NCI-H2171 treated with DMSO at 0.1 percent for 48 hours (cell line): Measurements from ENCODE around the gene NETO2.
A peak's percentile ranks its signal among the peaks of the same experiment; 100 is the strongest.

ENCODE experiments used
- DNase-seq: peaks from one replicate; lab custom pipeline; 2025; lab: John Stamatoyannopoulos, UW

Gene NETO2

DNA sequence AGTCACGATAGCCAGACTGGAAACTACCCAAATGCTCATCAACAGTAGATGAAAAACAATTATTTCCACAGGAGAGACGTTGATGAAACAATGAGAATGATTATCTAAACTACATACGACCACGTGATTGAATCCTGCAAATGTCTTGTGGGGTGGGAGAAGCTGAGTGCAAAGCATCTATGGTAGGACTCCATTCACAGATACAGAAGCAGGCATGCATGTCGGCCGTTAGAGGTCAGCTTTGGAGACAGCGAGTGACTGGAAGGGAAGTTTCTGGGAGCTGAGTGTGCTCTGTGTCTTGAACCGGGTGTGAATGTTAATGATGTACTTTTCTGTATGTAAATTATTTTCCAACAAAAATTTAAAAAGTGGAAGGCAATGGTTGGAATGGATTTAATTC, 98.7 kb downstream of the NETO2 start:
- DNase-seq: no peak

DNA sequence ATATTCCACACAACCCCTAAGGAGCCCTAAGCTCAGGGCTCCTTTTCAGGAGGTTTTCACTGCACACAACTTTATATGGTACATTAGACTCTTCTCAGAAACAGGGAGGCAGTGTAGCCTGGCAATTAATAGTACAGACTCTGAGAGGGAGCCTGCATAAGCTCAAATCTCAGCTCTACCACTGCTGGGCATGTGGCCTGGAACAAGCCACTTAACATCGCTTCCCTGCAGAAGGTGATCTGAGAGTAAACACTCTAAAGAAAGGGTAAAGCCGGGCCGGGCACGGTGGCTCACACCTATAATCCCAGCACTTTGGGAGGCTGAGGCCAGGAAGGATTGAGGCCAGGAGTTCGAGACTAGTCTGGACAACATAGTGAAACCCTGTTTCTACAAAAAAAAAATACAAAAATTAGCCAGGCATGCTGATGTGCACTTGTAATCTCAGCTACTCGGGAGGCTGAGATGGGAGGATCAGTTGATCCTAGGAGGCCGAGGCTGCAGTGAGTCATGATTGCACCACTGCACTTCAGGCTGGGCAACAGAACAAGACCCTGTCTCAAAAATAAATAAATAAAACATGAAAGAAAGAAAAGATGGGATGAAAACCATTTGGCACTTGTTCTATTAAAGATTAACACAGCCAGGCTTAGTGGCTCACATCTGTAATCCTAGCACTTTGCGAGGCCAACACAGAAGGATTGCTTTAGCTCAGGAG, 99.6 kb downstream of the NETO2 start:
- DNase-seq: no peak

DNA sequence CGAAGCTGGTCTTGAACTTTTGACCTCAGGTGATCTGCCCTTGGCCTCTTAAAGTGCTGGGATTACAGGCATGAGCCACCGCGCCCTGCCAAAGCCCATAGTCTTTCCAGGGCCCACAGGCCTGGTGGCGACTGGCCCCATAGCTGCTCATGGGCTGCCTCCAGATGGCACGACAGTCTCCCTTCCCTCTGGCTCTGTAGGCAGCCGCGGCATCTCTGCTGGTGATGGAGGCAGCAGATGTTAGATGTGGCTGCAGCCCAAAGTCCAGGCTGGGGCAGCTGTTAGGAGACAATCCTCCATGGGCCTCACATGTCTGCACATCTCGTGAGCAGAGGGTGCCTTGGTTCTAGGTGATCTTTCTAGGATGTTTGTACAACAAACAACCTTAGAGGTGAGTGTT, 100.5 kb downstream of the NETO2 start:
- peak; percentile 42 for DNase-seq

DNA sequence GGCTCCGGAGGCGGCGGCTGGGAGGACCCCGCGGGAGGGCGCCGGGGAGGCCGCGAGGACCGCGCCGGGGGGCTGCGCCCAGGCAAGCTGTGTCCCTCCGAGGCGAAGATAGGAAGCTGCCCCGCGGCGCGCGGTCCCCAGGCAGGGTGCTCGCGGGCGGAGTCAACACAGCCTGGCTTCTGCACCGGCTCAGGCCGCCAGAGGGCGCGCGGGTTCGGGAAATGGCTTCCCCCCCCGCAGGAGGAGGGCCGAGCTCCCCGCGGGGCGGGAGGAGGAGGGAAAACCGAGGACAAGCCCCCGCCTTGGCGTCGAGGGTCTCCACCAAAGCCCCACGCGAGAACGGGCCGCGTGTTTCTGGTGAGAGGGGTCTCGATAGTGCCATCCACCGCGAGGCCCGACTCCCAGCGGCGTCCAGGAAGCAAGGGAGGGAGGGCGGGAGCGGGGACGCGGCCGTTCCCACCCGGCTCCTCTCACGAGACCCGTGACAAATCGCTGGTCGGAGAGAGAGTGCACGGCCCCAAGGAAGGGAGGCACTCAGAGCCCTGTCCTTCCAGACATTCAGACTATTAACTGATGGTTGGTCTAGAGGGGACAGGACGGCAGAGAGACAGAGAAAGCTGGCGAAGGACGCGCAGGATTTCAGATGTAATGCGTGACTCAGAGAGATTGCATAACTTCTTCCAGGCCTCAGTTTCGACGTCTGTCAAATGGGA, 105.8 kb downstream of the NETO2 start:
- DNase-seq: peak; percentile 67

DNA sequence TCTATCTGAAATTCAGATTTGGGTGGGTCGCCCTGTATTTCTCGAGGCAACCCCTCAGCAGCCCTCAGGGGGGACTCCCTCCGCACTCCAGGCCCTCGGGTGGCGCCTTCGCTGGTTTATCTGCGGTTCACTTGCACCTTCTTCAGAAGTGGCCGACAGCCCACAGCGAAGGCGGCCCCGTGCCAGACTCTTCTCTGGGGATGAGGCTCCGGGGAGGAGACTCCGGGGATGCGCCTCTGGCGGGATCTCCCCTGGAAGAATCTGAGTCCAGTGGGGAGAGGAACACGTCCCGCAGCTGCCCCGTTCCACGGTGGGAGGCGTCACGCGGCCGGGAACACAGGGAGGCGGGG, 106.4 kb downstream of the NETO2 start:
- DNase-seq: no peak

DNA sequence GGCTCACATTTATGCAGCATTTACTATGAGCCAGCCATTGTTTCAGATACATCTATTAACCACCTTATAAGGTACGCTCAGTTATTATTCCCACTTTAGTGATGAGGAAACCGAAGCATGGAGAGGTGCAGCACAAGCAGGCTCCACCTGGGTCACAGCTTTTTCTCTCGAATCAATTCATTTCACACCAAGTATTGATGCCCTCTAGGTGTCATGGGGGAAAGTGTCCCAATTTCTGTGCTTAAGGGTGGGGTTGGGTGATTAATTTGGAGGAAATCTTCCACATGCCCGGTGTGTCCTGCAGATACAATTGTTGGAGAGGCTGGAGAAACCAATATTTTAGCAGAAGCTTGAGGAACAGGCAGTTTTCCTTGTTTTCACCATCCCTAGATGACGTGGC, 107.5 kb downstream of the NETO2 start:
- no peak for DNase-seq

DNA sequence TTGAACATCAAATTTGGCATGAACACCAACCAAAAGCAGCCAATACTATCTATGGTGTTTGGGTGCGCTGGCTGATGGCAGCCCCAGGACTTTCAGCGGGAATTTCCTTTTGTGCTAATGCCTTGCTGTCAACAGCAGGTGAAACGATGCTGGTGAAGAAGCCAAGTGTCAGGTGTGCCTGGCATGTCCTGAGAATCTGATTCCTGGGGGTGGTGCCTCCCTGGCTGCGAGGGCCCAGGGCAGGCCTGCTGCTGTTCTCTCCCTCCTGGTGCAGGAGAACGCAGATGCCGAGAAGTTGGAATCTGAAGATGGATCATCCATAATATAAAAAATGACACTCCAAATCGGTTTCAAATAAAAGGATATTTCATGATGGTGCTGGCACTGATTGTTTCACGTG, 108.3 kb downstream of the NETO2 start:
- no peak for DNase-seq

DNA sequence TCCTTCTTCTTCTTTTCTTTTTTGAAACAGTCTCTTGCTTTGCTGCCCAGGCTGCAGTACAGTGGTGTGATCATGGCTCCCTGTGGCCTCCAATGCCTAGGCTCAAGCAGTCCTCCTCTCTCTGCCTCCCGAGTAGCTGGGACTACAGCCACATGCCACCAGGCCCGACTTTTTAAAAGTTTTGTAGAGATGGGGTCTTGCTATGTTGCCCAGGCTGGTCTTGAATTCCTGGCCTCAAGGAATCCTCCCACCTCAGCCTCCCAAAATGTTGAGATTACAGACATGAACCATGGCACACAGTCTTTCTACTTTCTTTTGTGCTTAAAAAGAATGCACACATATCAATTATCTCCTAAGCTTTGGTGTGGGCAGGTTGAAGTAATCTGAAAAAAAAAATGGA, 109.3 kb downstream of the NETO2 start:
- no peak for DNase-seq

DNA sequence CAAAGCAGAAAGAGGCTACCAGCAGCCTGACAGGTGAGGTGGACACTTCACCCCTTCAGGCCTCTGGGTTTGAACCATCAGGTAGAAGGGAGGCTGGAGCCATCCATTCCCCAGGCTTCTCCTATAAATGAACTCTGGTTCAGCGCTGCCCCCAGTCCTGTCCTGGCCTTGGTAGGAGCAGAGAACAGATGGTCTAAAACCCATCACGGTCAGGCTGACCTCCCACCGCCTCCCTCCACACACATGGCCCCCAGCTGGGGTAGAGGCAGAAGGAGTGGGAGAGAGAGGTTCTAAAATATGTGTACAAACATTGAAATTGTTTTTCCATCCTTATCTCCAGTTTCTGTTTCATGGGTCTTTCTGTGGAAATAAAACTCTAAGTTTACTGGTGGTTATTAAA, 110.6 kb downstream of the NETO2 start:
- DNase-seq: no peak

DNA sequence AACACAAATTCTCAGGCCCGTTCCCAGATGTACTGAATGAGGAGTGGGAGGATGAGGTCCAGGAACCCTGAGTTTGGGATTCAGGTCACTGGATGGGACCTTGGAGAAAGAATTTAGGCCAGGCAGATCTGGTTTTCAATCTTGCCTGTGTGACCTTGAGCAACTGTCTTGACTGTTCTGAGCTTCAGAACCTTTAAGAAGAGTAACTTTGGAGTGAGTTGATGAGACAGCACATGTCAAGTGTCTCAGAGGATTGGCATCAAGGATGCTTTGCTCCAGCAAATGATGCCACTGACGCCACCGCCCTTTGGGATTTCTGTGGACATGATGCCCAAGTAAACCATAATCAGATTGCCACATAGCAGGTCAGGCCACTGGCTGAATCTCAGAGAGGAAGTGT, 114.0 kb downstream of the NETO2 start:
- DNase-seq: no peak

DNA sequence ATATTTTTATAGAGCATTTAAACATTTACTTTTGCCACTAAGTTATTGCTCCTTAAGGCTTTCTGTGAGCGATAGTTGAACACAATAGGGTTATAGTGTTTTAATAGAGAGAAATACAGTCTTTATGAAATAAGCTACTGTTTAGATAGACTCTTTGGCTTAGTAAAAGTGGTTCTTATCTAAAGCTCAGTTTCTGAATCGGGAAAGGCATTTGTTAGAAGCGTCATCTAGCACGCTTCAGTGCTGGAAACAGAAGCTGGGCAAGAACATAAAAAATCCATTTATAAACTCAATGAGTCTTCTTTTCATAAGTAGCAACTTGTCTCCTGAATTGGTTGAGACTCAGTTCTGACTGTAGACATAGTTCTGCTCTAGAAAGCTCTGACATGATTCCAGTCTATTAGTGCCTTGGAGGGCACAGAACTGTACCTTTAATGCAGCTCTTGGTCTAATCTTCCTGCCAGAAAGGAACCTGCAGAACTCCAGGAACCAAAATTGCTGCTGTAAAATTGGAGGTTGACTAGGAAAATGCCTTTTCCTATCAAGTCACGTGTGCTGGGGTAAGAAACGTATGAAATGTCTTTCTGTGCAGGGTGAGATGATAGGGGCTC, 114.9 kb downstream of the NETO2 start:
- no peak for DNase-seq
